DOHH2 (cell line): ENCODE measurements around the gene USP2.

ENCODE experiments used
- CTCF ChIP-seq: fragments of 200-600 bp; sonication (generic); IDR thresholded peaks from one replicate; pipeline ENCODE4 v1.5.1; 2014; ENCODE audit warnings: antibody characterized with exemption, mild to moderate bottlenecking, low read depth, low read length; ENCODE audit not compliant: poor library complexity, severe bottlenecking
- EZH2phosphoT487 ChIP-seq: fragments of 200-600 bp; sonication (generic); IDR thresholded peaks from 2 replicates; pipeline ENCODE4 v1.6.1; 2017; ENCODE audit warnings: borderline replicate concordance, mild to moderate bottlenecking, antibody characterized with exemption, low read length, moderate library complexity, mixed read lengths

GRCh38 chr11:119343726-119344125 is 37.8 kb downstream of the USP2 start:
- no peak for TF ChIP-seq CTCF
- TF ChIP-seq EZH2phosphoT487 = no peak
